Thyroid gland (tissue), 4 donors: ENCODE measurements around the gene GUK1. TPM values are rescaled to one million over a fixed set of nuclear protein-coding genes. Genes with fewer than 3 reads are reported as not detected.

Source experiments
- DNase-seq, 2 donors: peaks; one replicate each; pipeline ENCODE4 v3.0.0-alpha.2; 2019
- H3K27ac ChIP-seq, 3 donors: fragments of 200-600 bp; sonication (generic); 1 replicate in 2 of 3; 2 replicates in 1 of 3; pipeline ENCODE4 v1.5.1; 2016 to 2019; ENCODE audit warnings: mild to moderate bottlenecking in 1 of 3, moderate library complexity in 1 of 3
- H3K27me3 ChIP-seq: fragments of 200-600 bp; sonication (generic); one replicate; pipeline ENCODE4 v1.5.1; 2019
- H3K36me3 ChIP-seq, 2 donors: fragments of 200-600 bp; sonication (generic); one replicate each; pipeline ENCODE4 v1.5.1; 2016 to 2019
- H3K4me1 ChIP-seq, 2 donors: fragments of 200-600 bp; sonication (generic); one replicate each; pipeline ENCODE4 v1.5.1; 2017 to 2019
- H3K4me3 ChIP-seq, 3 donors: fragments of 200-600 bp; sonication (generic); replicated peaks in 1 of 3; 1 replicate in 2 of 3; 2 replicates in 1 of 3; pipeline ENCODE4 v1.5.1; 2016; ENCODE audit warnings: mild to moderate bottlenecking in 1 of 3
- H3K9me3 ChIP-seq: fragments of 200-600 bp; sonication (generic); one replicate; pipeline ENCODE4 v1.5.1; 2017
- POLR2A ChIP-seq, 2 donors: fragments of 450-650 bp; IDR thresholded peaks; one replicate each; pipeline ENCODE4 v1.6.1; 2017; ENCODE audit warnings: antibody characterized with exemption in 2 of 2, mild to moderate bottlenecking in 2 of 2, moderate library complexity in 1 of 2
- WGBS, 2 donors: methylation state at CpG; one replicate each; pipeline ENCODE4 v1.1.5; 2017; 5-methylcytosine and 5-hydroxymethylcytosine counted together
- intact Hi-C: fragments of 100-400 bp; cut with DNase I; formaldehyde crosslinking; loops from one replicate; pipeline ENCODE4 v1.15.1; 2023
- microRNA-seq: library from miRNA; unstranded; fragments of <30 nt; microRNA quantifications from one replicate; pipeline ENCODE4, GENCODE V29; 2016
- small RNA-seq: library from RNA; depleted of rRNA; stranded (forward); fragments of <200 nt; gene quantifications from one replicate; pipeline ENCODE3, GENCODE V24; 2016
- total RNA-seq, 4 donors: library from RNA; depleted of rRNA; stranded (reverse); fragments of >200 nt; gene quantifications; one replicate each; pipeline ENCODE4 v1.2.3, GENCODE V29; 2016
- TF ChIP-seq, protein P1 (sequence below), 6 experiments: fragments of 200-600 bp in 3 of 6; fragments of 450-650 bp in 3 of 6; sonication (generic) in 3 of 6; IDR thresholded peaks; one replicate each; pipeline ENCODE4 v1.5.1; 2016 to 2019; ENCODE audit warnings: antibody characterized with exemption in 6 of 6, mild to moderate bottlenecking in 2 of 6, inconsistent platforms in 1 of 6, moderate library complexity in 1 of 6

Gene GUK1
- total RNA-seq, 4 donors from 2014 or later = 157 to 385 (median 283) TPM

DNA sequence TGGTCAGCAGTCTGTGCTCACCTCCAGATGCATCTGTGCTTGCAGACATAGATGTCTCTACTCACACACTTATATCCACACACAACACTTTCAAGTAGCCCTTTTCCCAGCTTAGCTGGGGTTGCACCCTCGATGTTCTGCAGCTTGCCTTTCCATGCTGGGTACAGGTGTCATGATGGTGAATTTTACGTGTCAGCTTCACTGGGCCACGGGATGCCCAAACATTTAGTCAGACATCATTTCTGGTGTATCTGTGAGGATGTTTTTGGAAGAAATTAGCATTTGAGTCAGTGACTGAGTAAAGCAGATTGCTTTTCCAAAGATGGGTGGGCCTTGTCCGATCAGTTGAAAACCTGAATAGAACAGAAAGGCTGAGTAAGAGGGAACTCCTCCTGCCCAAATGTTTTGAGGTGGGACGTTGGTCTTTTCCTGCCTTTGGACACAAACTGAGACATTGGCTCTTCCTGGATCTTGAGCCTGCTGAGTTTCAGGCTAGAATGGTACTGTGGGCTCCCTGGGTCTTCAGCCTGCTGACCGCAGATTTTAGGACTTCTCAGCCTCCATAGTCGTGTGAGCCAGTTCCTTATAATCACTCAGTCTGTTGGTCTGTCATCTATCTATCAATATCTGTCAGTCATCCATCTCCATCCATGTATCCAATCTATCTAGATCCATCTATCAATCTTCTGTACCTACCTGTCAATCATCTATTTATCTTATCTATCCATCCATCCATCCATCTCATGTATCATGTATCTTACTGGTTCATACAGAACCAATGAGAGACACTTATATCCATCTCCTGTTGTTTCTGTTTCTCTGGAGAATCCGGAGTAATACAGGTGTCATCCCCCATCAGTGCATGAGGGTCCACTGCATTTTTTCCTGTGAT is 55.1 kb downstream of the GUK1 start:
- Histone ChIP-seq H3K9me3 (no peaks in the 10 kb centered on the region), H3K4me1 (no peaks in the 10 kb centered on the region), H3K36me3 (no peaks in the 10 kb centered on the region), H3K4me3 (no peak overlapping the region), H3K27ac (no peak overlapping the region), H3K27me3 (no peaks in the 10 kb centered on the region)
- no peak for TF ChIP-seq POLR2A (IDR thresholded peaks at IDR 0.05)
- TF ChIP-seq, protein P1, sequence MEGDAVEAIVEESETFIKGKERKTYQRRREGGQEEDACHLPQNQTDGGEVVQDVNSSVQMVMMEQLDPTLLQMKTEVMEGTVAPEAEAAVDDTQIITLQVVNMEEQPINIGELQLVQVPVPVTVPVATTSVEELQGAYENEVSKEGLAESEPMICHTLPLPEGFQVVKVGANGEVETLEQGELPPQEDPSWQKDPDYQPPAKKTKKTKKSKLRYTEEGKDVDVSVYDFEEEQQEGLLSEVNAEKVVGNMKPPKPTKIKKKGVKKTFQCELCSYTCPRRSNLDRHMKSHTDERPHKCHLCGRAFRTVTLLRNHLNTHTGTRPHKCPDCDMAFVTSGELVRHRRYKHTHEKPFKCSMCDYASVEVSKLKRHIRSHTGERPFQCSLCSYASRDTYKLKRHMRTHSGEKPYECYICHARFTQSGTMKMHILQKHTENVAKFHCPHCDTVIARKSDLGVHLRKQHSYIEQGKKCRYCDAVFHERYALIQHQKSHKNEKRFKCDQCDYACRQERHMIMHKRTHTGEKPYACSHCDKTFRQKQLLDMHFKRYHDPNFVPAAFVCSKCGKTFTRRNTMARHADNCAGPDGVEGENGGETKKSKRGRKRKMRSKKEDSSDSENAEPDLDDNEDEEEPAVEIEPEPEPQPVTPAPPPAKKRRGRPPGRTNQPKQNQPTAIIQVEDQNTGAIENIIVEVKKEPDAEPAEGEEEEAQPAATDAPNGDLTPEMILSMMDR (IDR thresholded peaks at IDR 0.05) = no peak
- DNase-seq = no peak
- 92 to 93% methylated on average over 8 of the region's 8 CpGs for WGBS, 2 donors
- intact Hi-C loops = no loop called here

DNA sequence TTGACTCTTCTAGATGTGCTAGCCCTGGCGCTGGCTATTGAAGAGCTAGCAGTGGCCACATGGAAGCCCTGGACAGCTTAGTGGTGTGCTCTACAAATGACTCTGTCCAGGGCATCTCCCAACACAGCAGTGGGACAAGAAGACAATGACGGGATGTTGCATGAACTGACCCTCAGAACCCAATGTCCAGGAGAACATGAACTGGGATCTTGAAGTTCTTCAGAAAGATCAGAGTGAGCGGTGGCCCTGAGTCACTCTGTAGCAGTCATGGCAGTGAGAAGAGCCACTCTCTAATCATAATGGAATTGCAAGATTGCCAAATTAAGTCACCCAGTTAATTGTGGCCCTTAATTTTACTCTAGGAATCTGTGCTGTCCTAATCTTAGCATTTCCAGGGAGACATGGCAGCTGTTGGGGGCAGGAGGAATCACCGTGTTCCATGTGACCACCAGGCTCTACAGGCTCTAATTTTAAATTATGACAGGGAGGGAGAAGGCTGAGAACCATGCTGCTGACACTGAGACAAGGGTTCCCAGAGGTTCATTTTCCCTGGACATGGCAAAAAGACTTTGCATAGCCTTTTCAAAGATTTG is 57.6 kb downstream of the GUK1 start:
- Histone ChIP-seq H3K4me1 (no peaks in the 10 kb centered on the region), H3K4me3 (no peak overlapping the region), H3K27ac (no peak overlapping the region), H3K36me3 (no peaks in the 10 kb centered on the region), H3K9me3 (no peaks in the 10 kb centered on the region), H3K27me3 (no peaks in the 10 kb centered on the region)
- no peak for DNase-seq
- TF ChIP-seq POLR2A (IDR thresholded peaks at IDR 0.05) = no peak
- TF ChIP-seq, protein P1 (IDR thresholded peaks at IDR 0.05) = no peak
- 90 to 93% methylated on average over 4 of the region's 4 CpGs for WGBS, 2 donors
- intact Hi-C loops = no loop called here

Small RNA genes lying within 50 kb of the gene (microRNA-seq; reads per million reads assigned to microRNA genes)
- gene MIR3620 = 2.2 reads per million

Small RNA genes lying within 50 kb of the gene (small RNA-seq; reads per million reads assigned to genes)
- not detected for gene AL359510.1

Other genes starting within 250 kb of the GUK1 start
- 1 to 10 TPM; 2.5 to 4.3 (median 3.4) TPM for gene WNT9A, start 192.3 kb upstream of the GUK1 start, total RNA-seq
- not detected for gene WNT3A, start 133.3 kb upstream of the GUK1 start, total RNA-seq
- 100 to 1,000 TPM; 378 to 457 (median 410) TPM for gene ARF1, start 57.6 kb upstream of the GUK1 start, total RNA-seq
- gene C1orf35, start 37.0 kb upstream of the GUK1 start, total RNA-seq = 10 to 100 TPM in 3 of 4 donors, 1 to 10 TPM in 1; 8.3 to 26.5 (median 13.6) TPM
- gene MRPL55, start 31.0 kb upstream of the GUK1 start, total RNA-seq = 100 to 1,000 TPM in 1 of 4 donors, 10 to 100 TPM in 3; 23.5 to 125 (median 87.5) TPM
- gene GJC2, start 9.7 kb downstream of the GUK1 start, total RNA-seq = 10 to 100 TPM in 1 of 4 donors, 1 to 10 TPM in 3; 2.1 to 14.0 (median 3.8) TPM
- 10 to 100 TPM in 2 of 4 donors, 1 to 10 TPM in 2; 4.0 to 15.0 (median 11.7) TPM for gene IBA57, start 25.5 kb downstream of the GUK1 start, total RNA-seq
- gene OBSCN, start 67.8 kb downstream of the GUK1 start, total RNA-seq = 10 to 100 TPM; 24.0 to 35.1 (median 31.5) TPM